Measurements from ENCODE around the gene SCARB2.

- TF ChIP-seq CTCF (IDR thresholded peaks at IDR 0.05) (no peak), POLR2A (IDR thresholded peaks at IDR 0.05) (no peak), POLR2AphosphoS5 (IDR thresholded peaks at IDR 0.05) (no peak)
Measured at GRCh38 chr4:76253511-76253910, 39.9 kb upstream of the SCARB2 start.

Measured in suprapubic skin (tissue), 4 donors.